NK-92 (cell line): Measurements from ENCODE around the gene GJB5.
"Not testable (repeated sequence)": the region's sequence is repeated elsewhere in the genome, so short reads cannot be mapped to it uniquely, and the experiment has no call there.

Experiments
- DNase-seq: peaks from one replicate; lab custom pipeline; 2025; ENCODE audit not compliant: unreplicated experiment; lab: John Stamatoyannopoulos, UW

Gene GJB5

DNA sequence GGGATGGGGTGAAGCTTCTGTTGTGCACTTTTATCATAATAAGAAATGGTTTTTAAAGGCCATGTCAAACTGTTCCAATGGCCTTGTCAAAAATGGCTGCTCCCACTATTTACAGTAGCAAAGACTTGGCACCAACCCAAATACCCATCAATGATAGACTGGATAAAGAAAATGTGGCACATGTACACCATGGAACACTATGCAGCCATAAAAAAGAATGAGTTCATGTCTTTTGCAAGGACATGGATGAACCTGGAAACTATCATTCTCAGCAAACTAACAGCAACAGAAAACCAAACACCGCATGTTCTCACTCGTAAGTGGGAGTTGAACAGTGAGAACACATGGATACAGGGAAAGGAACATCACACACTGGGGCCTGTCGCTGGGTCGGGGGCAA is 18.3 kb downstream of the GJB5 start:
- not testable (repeated sequence) for DNase-seq

DNA sequence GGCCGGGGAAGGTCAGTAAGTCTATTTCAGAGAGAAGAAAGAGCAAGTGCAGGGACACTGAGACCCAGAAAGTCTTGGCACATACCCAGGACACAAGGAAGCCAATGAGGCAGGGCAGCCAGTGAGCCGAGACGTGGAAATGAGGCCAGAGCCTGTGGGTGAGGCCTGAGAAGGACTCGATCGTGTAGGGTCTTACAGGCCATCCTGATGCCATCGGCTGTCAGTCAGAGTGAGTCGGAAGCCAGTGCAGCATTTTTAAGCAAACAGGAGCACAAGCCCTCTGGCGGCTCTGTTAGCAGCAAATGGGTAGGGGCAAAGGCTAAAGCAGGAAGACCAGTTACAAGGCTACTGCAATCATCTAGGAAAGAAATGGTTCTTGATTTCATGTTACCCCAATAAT is 20.1 kb downstream of the GJB5 start:
- no peak for DNase-seq

GRCh38 chr1:34776911-34777310 is 22.1 kb downstream of the GJB5 start:
- DNase-seq, result no peak

- no peak for DNase-seq
Measured at GRCh38 chr1:34777519-34778321, 22.9 kb downstream of the GJB5 start.

DNA sequence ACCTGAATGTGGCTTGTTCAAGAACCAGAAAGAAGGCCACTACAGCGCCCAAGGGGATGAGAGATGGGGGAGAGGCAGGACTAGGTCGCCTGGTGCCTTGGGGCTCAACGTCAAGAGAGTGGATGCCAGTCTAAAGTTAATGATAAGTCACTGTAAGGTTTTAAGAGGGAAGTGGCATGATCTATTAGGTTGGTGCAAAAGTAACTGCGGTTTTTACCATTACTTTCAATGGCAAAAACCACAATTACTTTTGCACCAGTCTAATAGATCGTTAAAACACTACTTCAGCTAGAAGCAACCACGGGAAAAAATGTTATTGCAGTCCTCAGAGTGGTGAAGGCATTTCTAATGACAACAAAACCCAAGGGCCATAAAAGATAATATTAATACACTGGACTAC is 23.5 kb downstream of the GJB5 start:
- no peak for DNase-seq

DNA sequence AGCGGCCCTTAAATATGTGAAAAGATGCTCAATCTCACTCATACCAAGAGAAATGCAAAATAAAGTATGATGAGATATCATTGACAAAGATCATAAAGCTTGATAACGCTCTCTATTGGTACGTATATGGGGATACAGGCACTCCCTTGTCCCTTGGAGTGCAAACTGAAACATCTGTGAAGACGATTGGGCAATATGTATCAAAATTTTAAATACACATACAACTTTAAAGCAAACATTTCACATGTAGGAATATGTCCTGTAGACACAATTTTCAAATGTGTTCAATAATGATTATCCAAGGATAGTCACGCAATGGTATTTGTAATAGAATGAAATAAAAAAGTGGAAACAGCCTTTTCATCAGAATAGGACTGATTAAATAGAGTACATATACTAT is 24.2 kb downstream of the GJB5 start:
- no peak for DNase-seq

DNA sequence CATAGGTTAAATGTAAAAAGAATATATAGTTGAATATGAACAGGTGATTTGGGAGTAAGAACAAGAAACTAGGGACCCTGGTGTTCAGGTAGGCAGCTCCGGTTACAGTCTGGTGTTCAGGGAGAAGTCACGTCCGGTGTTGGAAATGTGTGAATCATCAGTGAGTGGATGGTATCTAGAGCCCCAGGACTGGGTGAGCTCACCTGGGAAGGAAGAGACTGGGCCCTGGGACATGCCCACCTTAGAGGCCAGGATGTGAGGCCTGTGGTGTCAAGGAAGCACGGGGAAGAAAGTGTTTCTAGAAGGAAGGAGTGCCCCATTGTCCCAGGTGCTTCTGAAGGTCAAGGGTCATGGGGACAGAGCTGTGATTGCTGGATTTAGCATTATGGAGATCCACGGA is 24.7 kb downstream of the GJB5 start:
- no peak for DNase-seq

GRCh38 chr1:34779962-34780361 is 25.1 kb downstream of the GJB5 start:
- no peak for DNase-seq

GRCh38 chr1:34780528-34780927 is 25.7 kb downstream of the GJB5 start:
- no peak for DNase-seq

DNA sequence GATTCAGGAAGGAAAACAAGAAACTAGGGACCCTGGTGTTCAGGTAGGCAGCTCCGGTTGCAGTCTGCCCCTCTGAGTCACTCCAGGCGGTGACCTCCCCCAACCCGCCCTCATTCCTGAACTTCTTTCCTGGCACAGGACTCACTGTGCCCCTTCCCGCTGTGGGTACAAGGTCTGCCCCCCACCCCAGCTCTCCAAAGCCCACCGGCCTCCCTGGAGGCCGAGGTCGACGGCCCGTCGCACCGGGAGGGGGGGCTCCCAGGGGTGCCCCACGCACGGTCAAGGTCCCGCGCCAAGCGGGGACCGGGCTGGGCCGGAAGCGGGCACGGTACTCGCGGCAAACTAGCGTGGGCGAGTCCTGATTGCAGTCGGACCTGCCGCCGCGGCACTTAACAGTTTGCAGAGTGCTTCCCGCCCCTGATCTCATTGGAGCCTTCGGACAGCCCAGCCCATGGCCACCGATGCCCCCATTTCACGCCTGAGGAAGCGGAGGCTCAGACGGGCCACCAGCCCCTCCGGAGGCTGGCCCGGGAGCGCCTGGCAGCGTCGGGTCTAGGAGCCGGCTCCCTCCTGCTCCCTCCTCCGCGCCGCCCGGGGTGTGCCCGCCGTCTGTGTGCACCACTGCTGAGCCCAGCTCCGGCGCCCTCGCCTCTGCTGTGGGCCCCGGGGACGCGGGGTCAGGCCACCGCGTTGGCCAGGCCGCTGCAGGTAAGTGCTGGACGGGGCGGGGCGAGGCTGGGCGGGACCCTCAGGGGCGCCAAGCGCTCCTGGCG is 26.4 kb downstream of the GJB5 start, which contains the start of gene GJB3:
Gene GJB3, plus strand, starts transcription at position 144 of the 773 bp plus-strand sequence. CDS start 3,549 bp downstream, outside the sequence.
- no peak for DNase-seq

DNA sequence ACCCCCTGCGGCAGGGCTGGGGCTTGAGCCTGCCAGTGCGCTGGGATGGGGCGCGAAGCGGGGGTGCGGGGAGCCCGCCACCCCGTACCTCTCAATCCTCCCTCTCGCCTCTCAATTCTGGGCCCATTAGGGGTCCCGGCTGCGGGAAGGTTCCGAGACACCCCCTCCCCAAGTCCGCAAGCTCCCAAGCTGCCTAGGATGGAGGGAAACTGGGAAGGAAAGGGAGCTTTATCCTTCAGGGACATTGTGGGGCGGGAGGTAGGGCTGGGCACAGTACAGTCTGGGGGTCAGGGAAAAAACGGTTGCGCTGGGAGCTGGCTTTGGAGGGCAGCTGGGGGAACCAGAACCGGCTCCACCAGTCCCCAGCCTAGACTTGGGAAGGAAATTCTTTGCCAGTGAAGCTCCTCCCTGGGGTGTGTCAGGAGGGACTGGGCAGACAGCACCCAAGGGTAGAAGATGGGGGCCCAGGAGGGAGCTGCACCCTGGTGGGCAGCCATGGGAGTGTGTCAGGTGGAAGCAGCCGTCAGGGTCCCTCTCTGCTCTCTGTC is 27.1 kb downstream of the GJB5 start:
- DNase-seq, result no peak

DNA sequence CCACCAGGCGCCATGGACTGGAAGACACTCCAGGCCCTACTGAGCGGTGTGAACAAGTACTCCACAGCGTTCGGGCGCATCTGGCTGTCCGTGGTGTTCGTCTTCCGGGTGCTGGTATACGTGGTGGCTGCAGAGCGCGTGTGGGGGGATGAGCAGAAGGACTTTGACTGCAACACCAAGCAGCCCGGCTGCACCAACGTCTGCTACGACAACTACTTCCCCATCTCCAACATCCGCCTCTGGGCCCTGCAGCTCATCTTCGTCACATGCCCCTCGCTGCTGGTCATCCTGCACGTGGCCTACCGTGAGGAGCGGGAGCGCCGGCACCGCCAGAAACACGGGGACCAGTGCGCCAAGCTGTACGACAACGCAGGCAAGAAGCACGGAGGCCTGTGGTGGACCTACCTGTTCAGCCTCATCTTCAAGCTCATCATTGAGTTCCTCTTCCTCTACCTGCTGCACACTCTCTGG is 29.9 kb downstream of the GJB5 start:
- no peak for DNase-seq

GRCh38 chr1:34785231-34785874 is 30.5 kb downstream of the GJB5 start:
- no peak for DNase-seq

GRCh38 chr1:34785875-34786470 is 31.1 kb downstream of the GJB5 start:
- no peak for DNase-seq

DNA sequence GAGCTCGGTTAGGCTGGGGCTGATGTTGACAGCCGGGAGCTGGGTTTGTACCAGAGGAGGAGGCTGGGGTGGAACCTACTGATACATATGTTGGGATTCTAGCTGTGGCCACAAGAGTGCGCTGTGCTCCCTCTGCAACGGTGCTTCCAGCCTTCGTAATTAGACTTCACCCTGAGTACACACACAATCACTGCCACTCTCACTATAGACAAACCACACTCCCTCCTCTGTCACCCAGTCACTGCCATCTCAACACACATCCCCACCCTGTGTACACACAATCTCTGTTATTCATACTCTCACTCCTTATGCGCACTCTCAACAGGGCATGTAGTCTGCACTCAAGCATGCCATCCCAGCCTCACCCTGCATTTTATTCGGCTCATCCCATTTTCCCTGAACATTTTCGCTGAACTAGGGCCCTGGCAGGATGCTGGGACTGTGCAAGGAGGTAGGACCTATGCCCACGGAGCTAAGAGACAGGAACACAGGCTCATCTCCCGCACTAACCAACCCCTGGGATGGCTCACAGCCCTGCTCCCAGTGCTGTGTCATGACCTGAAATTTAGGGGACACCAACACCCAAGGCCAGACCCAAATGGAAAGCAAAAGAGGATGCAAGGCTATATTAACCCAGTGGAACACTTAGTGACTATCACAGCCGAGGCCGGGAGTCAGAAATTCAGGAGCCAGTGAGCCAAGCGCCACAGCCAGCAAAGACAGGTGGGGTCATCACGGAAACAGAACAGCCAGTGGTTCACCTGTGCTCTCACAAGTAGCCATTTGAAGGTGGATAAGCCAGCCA is 31.9 kb downstream of the GJB5 start:
- DNase-seq, result no peak

DNA sequence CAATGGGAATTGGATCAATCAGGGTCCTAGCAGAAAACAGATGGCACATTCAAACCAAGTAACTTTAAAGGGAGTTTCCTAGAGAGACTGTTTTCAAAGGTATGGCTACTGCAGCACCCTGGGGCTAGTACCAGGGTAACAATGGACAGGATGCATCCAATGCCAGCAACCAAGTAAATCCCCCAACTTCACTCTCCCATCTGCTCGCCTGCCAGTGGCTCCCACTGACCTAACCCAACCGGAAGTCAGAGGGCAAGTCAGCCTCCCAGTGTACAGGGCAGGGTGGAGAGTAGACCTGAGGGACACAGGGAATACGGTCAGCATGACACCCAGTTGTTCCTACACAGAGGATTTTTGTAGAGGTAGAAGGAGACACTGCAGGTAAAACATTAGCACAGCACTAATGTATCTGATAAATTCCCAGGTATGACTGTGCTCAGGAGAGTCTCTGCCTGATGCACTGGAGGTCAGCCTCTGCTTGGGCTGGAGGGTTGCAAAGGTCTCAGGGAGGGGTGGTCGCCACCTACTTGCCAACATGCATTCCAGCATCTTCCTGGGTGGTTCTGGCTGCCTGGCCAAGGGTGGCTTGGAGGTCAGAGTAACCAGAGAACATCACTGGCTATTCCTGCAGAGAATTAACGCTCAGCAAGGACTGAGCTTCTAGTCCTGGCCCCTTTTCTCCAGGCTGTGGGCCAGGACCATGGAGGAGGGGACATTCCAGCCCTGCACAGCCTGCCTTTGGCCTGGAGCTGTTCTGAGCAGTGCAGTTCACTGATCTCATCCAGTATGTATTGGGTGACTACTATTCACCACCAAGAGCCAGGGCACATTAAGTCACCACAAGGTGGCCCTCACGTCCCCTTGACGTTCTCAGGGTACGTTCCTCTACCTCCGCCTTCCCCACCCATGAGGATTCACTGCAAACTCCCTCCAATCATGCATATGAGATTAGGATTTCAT is 32.9 kb downstream of the GJB5 start:
- DNase-seq, result no peak

DNA sequence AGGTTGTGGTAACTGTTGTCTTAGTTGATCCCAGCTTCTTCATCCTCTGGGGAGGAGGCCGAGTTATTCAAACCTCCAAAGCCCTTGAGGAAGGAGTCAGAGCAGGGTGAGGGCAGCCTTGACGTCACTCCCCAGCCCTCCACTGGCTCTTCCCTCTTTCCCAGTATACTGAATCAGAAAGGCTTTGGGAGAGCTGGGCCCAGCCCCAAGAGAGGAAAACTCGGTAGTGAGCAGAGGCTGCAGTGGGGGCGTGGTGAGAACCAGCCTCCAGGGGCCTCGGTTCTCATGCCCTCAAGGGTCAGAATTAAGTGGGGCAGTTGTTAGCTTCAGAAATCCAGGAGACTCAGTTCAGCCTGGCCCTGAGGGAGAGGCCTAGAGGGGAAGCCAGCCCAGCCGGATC is 36.1 kb downstream of the GJB5 start:
- DNase-seq, result no peak

GRCh38 chr1:34792424-34792823 is 37.6 kb downstream of the GJB5 start:
- DNase-seq, result no peak
